HepG2 (cell line): Measurements from ENCODE around the gene SUN1. TPM values are rescaled to one million over a fixed set of nuclear protein-coding genes. Genes with fewer than 3 reads are reported as not detected.

Experiments
- ATAC-seq: fragments of 200-7000 bp; cut with Tn5 transposase; 3 replicates; pipeline ENCODE4 v1.9.1; 2020; ENCODE audit warnings: mild to moderate bottlenecking, moderate library complexity
- BruUV-seq: library from RNA; stranded (reverse); fragments of 400-500 nt; replicated peaks from 2 replicates; lab custom pipeline; 2021; lab: Mats Ljungman, UMichigan
- CTCF ChIA-PET: fragments of 300-600 bp; formaldehyde crosslinking; extraction: SDS; loops from one replicate; lab custom pipeline; 2021; ENCODE audit warnings: low total read pairs, inconsistent platforms, low intra/inter-chr PET ratio; lab: Yijun Ruan, JAX
- POLR2A ChIA-PET: fragments of 350-600 bp; sonication (Branson Sonifier 250); formaldehyde crosslinking; loops from one replicate; lab custom pipeline; 2020; ENCODE audit warnings: antibody characterized with exemption, inconsistent platforms; lab: Yijun Ruan, JAX
- DNase-seq: peaks from one replicate; pipeline ENCODE4 v3.0.0-alpha.2; 2015; ENCODE audit warnings: low spot score
- FAIRE-seq: peaks from 3 replicates; lab custom pipeline; 2011; peaks lifted over from hg19 to GRCh38; lab: Jason Lieb, UNC
- H2AFZ ChIP-seq: one replicate; pipeline ENCODE4 v1.6.1; 2011; ENCODE audit warnings: low read length, inconsistent platforms
- H3K27ac ChIP-seq: fragments of 300-600 bp; 3 replicates; pipeline ENCODE4 v1.8.0; 2011; ENCODE audit warnings: mixed run types, mild to moderate bottlenecking, mixed read lengths, low read length, inconsistent platforms; ENCODE audit not compliant: insufficient read depth; ENCODE audit errors: extremely low read length
- H3K27me3 ChIP-seq, 2 experiments: fragments of 200-600 bp in 1 of 2; 2 replicates in 1 of 2; 3 replicates in 1 of 2; pipeline versions ENCODE4 v1.6.0 to v1.8.0; 2011; ENCODE audit warnings: low read length in 2 of 2, mild to moderate bottlenecking in 2 of 2, moderate library complexity in 2 of 2, inconsistent platforms in 1 of 2; ENCODE audit not compliant: insufficient read depth in 2 of 2, control insufficient read depth in 1 of 2
- H3K36me3 ChIP-seq, 2 experiments: fragments of 200-600 bp in 1 of 2; replicated peaks in 1 of 2; 2 replicates in 1 of 2; 3 replicates in 1 of 2; pipeline versions ENCODE4 v1.5.1 to v1.8.0; 2011; ENCODE audit warnings: low read length in 2 of 2, inconsistent platforms in 1 of 2; ENCODE audit not compliant: insufficient read depth in 2 of 2, control insufficient read depth in 1 of 2
- H3K4me1 ChIP-seq: 2 replicates; pipeline ENCODE4 v1.5.1; 2012; ENCODE audit warnings: low read length, inconsistent platforms; ENCODE audit not compliant: insufficient read depth
- H3K4me2 ChIP-seq: 2 replicates; pipeline ENCODE4 v1.6.0; 2011; ENCODE audit warnings: low read depth, low read length, inconsistent platforms
- H3K4me3 ChIP-seq, 3 experiments: fragments of 200-600 bp in 1 of 3; sonication (generic), shearing (Covaris generic) in 1 of 3; replicated peaks in 1 of 3; 2 replicates each; pipeline ENCODE4 v1.5.1; 2011 to 2016; ENCODE audit warnings: low read length in 3 of 3, inconsistent platforms in 2 of 3, low read depth in 2 of 3, mild to moderate bottlenecking in 2 of 3, control low read depth in 1 of 3, mixed read lengths in 1 of 3; ENCODE audit not compliant: insufficient read depth in 1 of 3
- H3K79me2 ChIP-seq: one replicate; pipeline ENCODE4 v1.6.1; 2011; ENCODE audit warnings: low read length, inconsistent platforms; ENCODE audit not compliant: insufficient read depth
- H3K9ac ChIP-seq: 2 replicates; pipeline ENCODE4 v1.6.0; 2011; ENCODE audit warnings: mild to moderate bottlenecking, low read depth, low read length, inconsistent platforms; ENCODE audit not compliant: insufficient read depth
- H3K9me3 ChIP-seq: 2 replicates; pipeline ENCODE4 v1.5.1; 2012; ENCODE audit warnings: mild to moderate bottlenecking, low read length
- H4K20me1 ChIP-seq: 2 replicates; pipeline ENCODE4 v1.6.0; 2011; ENCODE audit warnings: inconsistent platforms, mild to moderate bottlenecking, low read length, moderate library complexity; ENCODE audit not compliant: insufficient read depth
- THAP8 ChIP-seq: sonication (generic); formaldehyde crosslinking; IDR thresholded peaks from 2 replicates; pipeline ENCODE4 v1.5.1; 2020; ENCODE audit warnings: missing genetic modification reagents, mild to moderate bottlenecking, borderline replicate concordance
- ZBED4 ChIP-seq: sonication (generic); formaldehyde crosslinking; IDR thresholded peaks from 2 replicates; pipeline ENCODE4 v1.4.0; 2020; ENCODE audit warnings: missing genetic modification reagents, borderline replicate concordance
- ZBTB33 ChIP-seq: sonication (generic); formaldehyde crosslinking; IDR thresholded peaks from 2 replicates; pipeline ENCODE4 v1.4.0; 2020; ENCODE audit warnings: missing genetic modification reagents
- ZGPAT ChIP-seq: IDR thresholded peaks from 2 replicates; pipeline ENCODE4 v1.6.1; 2016; ENCODE audit warnings: mild to moderate bottlenecking
- ZNF597 ChIP-seq: sonication (generic); formaldehyde crosslinking; IDR thresholded peaks from 2 replicates; pipeline ENCODE4 v1.5.0; 2020; ENCODE audit warnings: missing genetic modification reagents
- ZNF629 ChIP-seq: sonication (generic); formaldehyde crosslinking; conservative IDR thresholded peaks from 2 replicates; pipeline ENCODE4 v1.5.0; 2020; ENCODE audit warnings: missing genetic modification reagents
- ZNF710 ChIP-seq: sonication (generic); formaldehyde crosslinking; IDR thresholded peaks from 2 replicates; pipeline ENCODE4 v1.5.0; 2020; ENCODE audit warnings: mild to moderate bottlenecking, missing genetic modification reagents, borderline replicate concordance
- WGBS: methylation state at CpG from one replicate; pipeline ENCODE4 v1.1.6; 2017; ENCODE audit warnings: low lambda C conversion rate; 5-methylcytosine and 5-hydroxymethylcytosine counted together
- in situ Hi-C: cut with HindIII; loops from 2 replicates; pipeline ENCODE4 v1.10.0; 2017; ENCODE audit warnings: low pct_unique_long_range_greater_than_20kb; ENCODE audit not compliant: extremely low pct_ligation_motif_present
- intact Hi-C: fragments of 100-400 bp; cut with micrococcal nuclease; formaldehyde crosslinking; loops from one replicate; pipeline ENCODE4 v1.10.0; 2022; ENCODE audit not compliant: unreplicated experiment
- polyA plus RNA-seq, 8 experiments: library from polyadenylated mRNA; depleted of rRNA in 3 of 8; stranded (reverse) in 7 of 8; unstranded in 1 of 8; fragments of >200 nt; fragmentation: Illumina TruSeq in 4 of 8; extraction: Trizol in 4 of 8; gene quantifications; 2 replicates each; pipeline versions ENCODE4 v1.2.1 to v1.2.3, GENCODE V29; 2011 to 2016; ENCODE audit warnings: low read depth in 4 of 8, missing spikeins in 1 of 8, mixed read lengths in 1 of 8; ENCODE audit not compliant: insufficient read depth in 1 of 8
- total RNA-seq, 5 experiments: library from RNA; depleted of rRNA; stranded (reverse); fragments of >200 nt; fragmentation: Illumina TruSeq; extraction: Trizol; gene quantifications; 2 replicates each; pipeline ENCODE4 v1.2.3, GENCODE V29; 2016; ENCODE audit warnings: low read depth in 1 of 5

The SUN1 gene
- total and polyA plus RNA-seq, 2 of the 13 experiments (the other 11 are each of a cell fraction or from before 2014, with no cell fraction given), result 47.0 to 126 TPM

- 95% methylated on average over 15 of the region's 41 CpGs for WGBS
- H4K20me1 ChIP-seq, result no peaks in the 10 kb centered on the region
- no peaks in the 10 kb centered on the region for H3K79me2 ChIP-seq
- no peak overlapping the region for H3K9ac ChIP-seq
- no peaks in the 10 kb centered on the region for H3K9me3 ChIP-seq
- H3K27me3 ChIP-seq, result no peaks in the 10 kb centered on the region
- H3K4me1 ChIP-seq, result peaks cover 8% of the 10 kb centered on the region; the same call in 1 of the 2 replicates
- no peak overlapping the region for H2AFZ ChIP-seq
- in situ Hi-C loops, result no loop called here
- H3K4me3 ChIP-seq, result no peak overlapping the region
- intact Hi-C loops, result no loop called here
- H3K36me3 ChIP-seq, result no peaks in the 10 kb centered on the region
- POLR2A ChIA-PET, result interaction anchor here (1.0 kb wide), 1 partner anchor 14 kb away, joined by 4 read pairs; no protein-coding TSS in a partner anchor
- no peak for FAIRE-seq
- TF ChIP-seq ZNF597, result no peak
- no peak for TF ChIP-seq THAP8
- no peak for TF ChIP-seq ZBED4 (CRISPR knock-in tag)
- 0 out of 2 replicates have a peak, but pooled peaks have one; percentile 22 for TF ChIP-seq ZNF629 (CRISPR knock-in tag)
- peak; percentile 14; the same call in 1 of the 2 replicates for TF ChIP-seq ZBTB33 (CRISPR knock-in tag)
- no peak for TF ChIP-seq ZNF710
- no peak for TF ChIP-seq ZGPAT (CRISPR knock-in tag)
- H3K27ac ChIP-seq, result no peak overlapping the region
- no peak for DNase-seq
- no peak for ATAC-seq
- no peak overlapping the region for H3K4me2 ChIP-seq
- no TSS peak for BruUV-seq
- CTCF ChIA-PET, result no interaction called here
These were observed 79.7 kb downstream of the SUN1 start for GRCh38 chr7:911791-912480.
